Fibroblast of lung (primary cell): Measurements from ENCODE around the gene NHS. TPM values are rescaled to one million over a fixed set of nuclear protein-coding genes. Genes with fewer than 3 reads are reported as not detected.

ENCODE experiments used
- DNase-seq, 2 donors: peaks; one replicate each; pipeline versions ENCODE4 v3.0.0 to v3.0.0-alpha.2; 2010; ENCODE audit warnings: low read depth in 2 of 2
- H2AFZ ChIP-seq: 2 replicates; pipeline ENCODE4 v1.5.1; 2012; ENCODE audit warnings: low read length, control low read depth, inconsistent platforms
- H3K27ac ChIP-seq: 2 replicates; pipeline ENCODE4 v1.5.1; 2011; ENCODE audit warnings: low read length, control low read depth; ENCODE audit not compliant: insufficient read depth
- H3K27me3 ChIP-seq: 2 replicates; pipeline ENCODE4 v1.5.1; 2011; ENCODE audit warnings: mild to moderate bottlenecking, low read length; ENCODE audit not compliant: control insufficient read depth, insufficient read depth
- H3K36me3 ChIP-seq: 2 replicates; pipeline ENCODE4 v1.5.1; 2011; ENCODE audit warnings: low read length; ENCODE audit not compliant: control insufficient read depth, insufficient read depth
- H3K4me1 ChIP-seq: 2 replicates; pipeline ENCODE4 v1.5.1; 2011; ENCODE audit warnings: low read length; ENCODE audit not compliant: control insufficient read depth, insufficient read depth; ENCODE audit errors: extremely low read depth
- H3K4me2 ChIP-seq: 2 replicates; pipeline ENCODE4 v1.5.1; 2011; ENCODE audit warnings: low read length, control low read depth; ENCODE audit not compliant: insufficient read depth; ENCODE audit errors: extremely low read depth
- H3K4me3 ChIP-seq, 4 experiments: fragments of 200-600 bp in 1 of 4; sonication (generic) in 1 of 4; replicated peaks in 1 of 4; 2 replicates each; pipeline ENCODE4 v1.5.1; 2011 to 2016; ENCODE audit warnings: low read length in 4 of 4, low read depth in 3 of 4, mild to moderate bottlenecking in 3 of 4, control low read depth in 2 of 4, inconsistent platforms in 1 of 4, mixed read lengths in 1 of 4; ENCODE audit not compliant: insufficient read depth in 1 of 4; ENCODE audit errors: control extremely low read depth in 1 of 4
- H3K79me2 ChIP-seq: 2 replicates; pipeline ENCODE4 v1.5.1; 2012; ENCODE audit warnings: mild to moderate bottlenecking, low read length, inconsistent platforms; ENCODE audit not compliant: control insufficient read depth, insufficient read depth
- H3K9ac ChIP-seq: 2 replicates; pipeline ENCODE4 v1.5.1; 2011; ENCODE audit warnings: mild to moderate bottlenecking, low read length, control low read depth; ENCODE audit not compliant: insufficient read depth
- H3K9me3 ChIP-seq: 2 replicates; pipeline ENCODE4 v1.5.1; 2012; ENCODE audit warnings: low read depth, low read length; ENCODE audit not compliant: control insufficient read depth, insufficient read depth
- H4K20me1 ChIP-seq: 2 replicates; pipeline ENCODE4 v1.5.1; 2011; ENCODE audit warnings: low read length; ENCODE audit not compliant: control insufficient read depth, insufficient read depth; ENCODE audit errors: extremely low read depth
- EZH2 ChIP-seq: IDR thresholded peaks from 2 replicates; pipeline ENCODE4 v1.5.1; 2012; ENCODE audit warnings: low read length, control low read depth, mild to moderate bottlenecking; ENCODE audit errors: missing control alignments
- polyA plus RNA-seq, 2 donors: library from polyadenylated mRNA; depleted of rRNA in 1 of 2; stranded (reverse) in 1 of 2; unstranded in 1 of 2; fragments of >200 nt; gene quantifications; 2 replicates each; pipeline ENCODE4 v1.2.1, GENCODE V29; 2011 to 2012; ENCODE audit warnings: missing spikeins in 1 of 2
- total RNA-seq: library from RNA; depleted of rRNA; stranded (reverse); fragments of >200 nt; gene quantifications from 2 replicates; pipeline ENCODE4 v1.2.1, GENCODE V29; 2014
- TF ChIP-seq, protein P1 (sequence below), 2 donors: IDR thresholded peaks in 1 of 2; conservative IDR thresholded peaks in 1 of 2; 1 replicate in 1 of 2; 2 replicates in 1 of 2; pipeline ENCODE4 v1.5.1; 2011 to 2012; ENCODE audit warnings: low read length in 2 of 2, control low read depth in 1 of 2, inconsistent platforms in 1 of 2, low read depth in 1 of 2, mild to moderate bottlenecking in 1 of 2

The NHS gene
- total and polyA plus RNA-seq, 2 donors (not counting 1 experiment from before 2014, with no cell fraction given) = 1.4 to 3.8 TPM

DNA sequence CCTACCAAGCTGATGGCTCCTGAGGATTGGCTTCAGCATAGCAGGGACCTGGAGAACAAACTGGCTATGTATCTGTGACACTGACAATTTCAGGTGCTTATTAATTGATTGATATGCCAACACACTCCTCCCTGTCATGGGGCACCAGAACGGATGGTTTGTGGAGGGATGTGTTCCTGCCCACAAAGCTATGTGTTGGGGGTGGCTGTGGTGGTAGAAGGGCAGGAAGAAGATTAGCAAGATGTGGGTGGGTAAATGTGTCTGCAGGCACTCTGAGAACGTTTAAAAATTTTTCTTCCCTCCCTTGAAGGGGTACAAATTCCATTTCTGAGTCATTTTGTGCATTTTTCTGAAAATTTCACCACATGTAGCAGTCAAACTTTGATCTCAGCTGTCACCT lies 307.3 kb downstream of the NHS start:
- H4K20me1 ChIP-seq = no peaks in the 10 kb centered on the region
- TF ChIP-seq EZH2 = no peak
- TF ChIP-seq, protein P1, sequence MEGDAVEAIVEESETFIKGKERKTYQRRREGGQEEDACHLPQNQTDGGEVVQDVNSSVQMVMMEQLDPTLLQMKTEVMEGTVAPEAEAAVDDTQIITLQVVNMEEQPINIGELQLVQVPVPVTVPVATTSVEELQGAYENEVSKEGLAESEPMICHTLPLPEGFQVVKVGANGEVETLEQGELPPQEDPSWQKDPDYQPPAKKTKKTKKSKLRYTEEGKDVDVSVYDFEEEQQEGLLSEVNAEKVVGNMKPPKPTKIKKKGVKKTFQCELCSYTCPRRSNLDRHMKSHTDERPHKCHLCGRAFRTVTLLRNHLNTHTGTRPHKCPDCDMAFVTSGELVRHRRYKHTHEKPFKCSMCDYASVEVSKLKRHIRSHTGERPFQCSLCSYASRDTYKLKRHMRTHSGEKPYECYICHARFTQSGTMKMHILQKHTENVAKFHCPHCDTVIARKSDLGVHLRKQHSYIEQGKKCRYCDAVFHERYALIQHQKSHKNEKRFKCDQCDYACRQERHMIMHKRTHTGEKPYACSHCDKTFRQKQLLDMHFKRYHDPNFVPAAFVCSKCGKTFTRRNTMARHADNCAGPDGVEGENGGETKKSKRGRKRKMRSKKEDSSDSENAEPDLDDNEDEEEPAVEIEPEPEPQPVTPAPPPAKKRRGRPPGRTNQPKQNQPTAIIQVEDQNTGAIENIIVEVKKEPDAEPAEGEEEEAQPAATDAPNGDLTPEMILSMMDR (conservative IDR thresholded peaks at IDR 0.05 in 1 of 2, IDR thresholded peaks at IDR 0.05 in 1 of 2; ENCODE audit: low read depth in 1 of 2, low read length in 2 of 2) = no peak
- no peak overlapping the region for H2AFZ ChIP-seq
- H3K9ac ChIP-seq = no peak overlapping the region
- no peaks in the 10 kb centered on the region for H3K4me1 ChIP-seq
- H3K79me2 ChIP-seq = no peaks in the 10 kb centered on the region
- DNase-seq = no peak
- H3K36me3 ChIP-seq = no peaks in the 10 kb centered on the region
- no peak overlapping the region for H3K4me2 ChIP-seq
- no peaks in the 10 kb centered on the region for H3K9me3 ChIP-seq
- H3K27me3 ChIP-seq = no peaks in the 10 kb centered on the region
- H3K4me3 ChIP-seq = no peak overlapping the region
- H3K27ac ChIP-seq = no peak overlapping the region

DNA sequence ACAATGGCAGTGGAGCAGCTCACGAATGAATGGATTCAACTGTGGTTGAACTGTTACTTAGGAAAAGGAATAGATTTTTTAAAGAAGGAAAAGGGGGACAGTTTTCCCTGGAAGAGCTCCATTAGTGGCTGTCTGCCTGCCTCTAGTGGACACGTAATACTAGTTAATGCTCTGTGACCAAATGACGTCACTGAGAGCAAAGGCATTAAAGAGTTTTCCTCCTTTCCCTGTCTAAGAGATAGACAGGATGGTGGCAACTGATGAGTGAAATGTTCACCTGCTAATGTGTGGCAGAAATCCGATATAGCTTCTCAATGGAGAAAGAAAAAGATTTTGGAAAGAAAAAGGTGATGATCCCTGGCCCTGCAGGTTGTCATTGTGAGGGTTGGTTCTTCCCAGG lies 310.0 kb downstream of the NHS start:
- Histone ChIP-seq H3K9ac (no peak overlapping the region), H3K4me2 (no peak overlapping the region), H3K4me3 (no peak overlapping the region), H3K27me3 (no peaks in the 10 kb centered on the region), H3K36me3 (no peaks in the 10 kb centered on the region), H3K4me1 (no peaks in the 10 kb centered on the region), H2AFZ (no peak overlapping the region), H3K9me3 (no peaks in the 10 kb centered on the region), H3K79me2 (no peaks in the 10 kb centered on the region), H4K20me1 (no peaks in the 10 kb centered on the region), H3K27ac (no peak overlapping the region)
- no peak for DNase-seq
- TF ChIP-seq, protein P1 (conservative IDR thresholded peaks at IDR 0.05 in 1 of 2, IDR thresholded peaks at IDR 0.05 in 1 of 2; ENCODE audit: low read depth in 1 of 2, low read length in 2 of 2) = no peak
- TF ChIP-seq EZH2 = no peak

DNA sequence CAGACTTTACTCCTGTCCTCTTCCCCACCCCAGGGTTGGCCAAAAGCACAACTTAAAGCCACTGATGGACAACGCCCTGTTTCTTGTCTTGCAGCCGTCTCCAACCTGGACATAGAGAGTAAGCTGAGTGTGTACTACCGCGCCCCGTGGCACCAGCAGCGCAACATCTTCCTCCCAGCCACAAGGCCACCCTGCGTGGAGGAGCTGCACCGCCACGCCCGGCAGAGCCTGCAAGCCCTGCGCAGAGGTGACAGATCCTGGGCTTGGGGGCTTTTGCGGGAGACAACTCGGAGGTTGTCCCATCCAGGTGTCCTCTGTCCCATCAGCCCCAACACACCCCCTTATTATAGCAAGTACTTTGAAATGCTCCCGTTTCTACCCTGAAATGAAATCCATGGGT lies 312.6 kb downstream of the NHS start:
- Histone ChIP-seq H3K79me2 (no peaks in the 10 kb centered on the region), H4K20me1 (no peaks in the 10 kb centered on the region), H2AFZ (no peak overlapping the region), H3K9ac (no peak overlapping the region), H3K4me1 (no peaks in the 10 kb centered on the region), H3K4me2 (no peak overlapping the region), H3K27me3 (no peaks in the 10 kb centered on the region), H3K4me3 (no peak overlapping the region), H3K36me3 (no peaks in the 10 kb centered on the region), H3K9me3 (no peaks in the 10 kb centered on the region), H3K27ac (no peak overlapping the region)
- TF ChIP-seq EZH2 = no peak
- TF ChIP-seq, protein P1 (conservative IDR thresholded peaks at IDR 0.05 in 1 of 2, IDR thresholded peaks at IDR 0.05 in 1 of 2; ENCODE audit: low read depth in 1 of 2, low read length in 2 of 2) = no peak
- no peak for DNase-seq
